RWPE1 (cell line): ENCODE measurements around the gene TAGLN2.

Source experiments
- CTCF ChIA-PET: fragments of 350-600 bp; sonication (Branson Sonifier 250); formaldehyde crosslinking; extraction: SDS; loops from one replicate; lab custom pipeline; 2021; lab: Yijun Ruan, JAX
- POLR2A ChIA-PET: fragments of 400-600 bp; formaldehyde crosslinking; extraction: SDS; loops from one replicate; lab custom pipeline; 2020; ENCODE audit warnings: antibody characterized with exemption; ENCODE audit not compliant: low non-redundant PET; lab: Yijun Ruan, JAX
- DNase-seq: peaks from one replicate; pipeline ENCODE4 v3.0.0; 2012; ENCODE audit warnings: low spot score
- H3K27ac ChIP-seq: fragments of 450-650 bp; 2 replicates; pipeline ENCODE4 v1.5.1; 2017
- CTCF ChIP-seq: fragments of 450-650 bp; conservative IDR thresholded peaks from 2 replicates; pipeline ENCODE4 v1.5.1; 2017; ENCODE audit warnings: low read depth, mild to moderate bottlenecking

Gene TAGLN2

GRCh38 chr1:159938211-159938852, 13.0 kb upstream of the TAGLN2 start:
- H3K27ac ChIP-seq = peak overlapping the region; percentile 94
- ChIA-PET POLR2A (no interaction called here), CTCF (interaction anchor here (1.8 to 2.6 kb wide), 3 partner anchors 46 to 70 kb away, joined by 7 to 20 read pairs (median 7); no protein-coding TSS in a partner anchor)
- no peak for TF ChIP-seq CTCF
- DNase-seq = no peak

- CTCF ChIA-PET = interaction anchor here (0.6 to 5.6 kb wide), 5 partner anchors 43 to 73 kb away, joined by 3 to 85 read pairs (median 4); no protein-coding TSS in a partner anchor
- no peak for TF ChIP-seq CTCF
- H3K27ac ChIP-seq = peak overlapping the region; percentile 94
- POLR2A ChIA-PET = no interaction called here
- DNase-seq = no peak
These were observed 11.9 kb upstream of the TAGLN2 start for GRCh38 chr1:159937054-159937750.

GRCh38 chr1:159936273-159936904, 11.1 kb upstream of the TAGLN2 start:
- peak overlapping the region; percentile 94 for H3K27ac ChIP-seq
- CTCF ChIA-PET = interaction anchor here (0.5 to 5.6 kb wide), 10 partner anchors 9 to 274 kb away, joined by 3 to 85 read pairs (median 4); partner anchors contain the start of gene IGSF9
- peak; percentile 95 for TF ChIP-seq CTCF
- POLR2A ChIA-PET = no interaction called here
- DNase-seq = peak; percentile 78

- CTCF ChIA-PET = interaction anchor here (0.5 to 5.6 kb wide), 7 partner anchors 9 to 275 kb away, joined by 3 to 85 read pairs (median 4); partner anchors contain the start of gene IGSF9
- no peak for TF ChIP-seq CTCF
- DNase-seq = no peak
- peak overlapping the region; percentile 94 for H3K27ac ChIP-seq
- POLR2A ChIA-PET = no interaction called here
These were observed 10.5 kb upstream of the TAGLN2 start for GRCh38 chr1:159935719-159936272.

GRCh38 chr1:159935305-159935704, 10.0 kb upstream of the TAGLN2 start:
- POLR2A ChIA-PET = no interaction called here
- no peak for DNase-seq
- CTCF ChIA-PET = interaction anchor here (1.3 to 5.6 kb wide), 2 partner anchors 71 to 111 kb away, joined by 3 to 85 read pairs; no protein-coding TSS in a partner anchor

More at GRCh38 chr1:159935305-159935704, 10.0 kb upstream of the TAGLN2 start:
- H3K27ac ChIP-seq = no peak overlapping the region
- TF ChIP-seq CTCF = no peak
